ENCODE measurements around the gene PRKN.

The PRKN gene

DNA sequence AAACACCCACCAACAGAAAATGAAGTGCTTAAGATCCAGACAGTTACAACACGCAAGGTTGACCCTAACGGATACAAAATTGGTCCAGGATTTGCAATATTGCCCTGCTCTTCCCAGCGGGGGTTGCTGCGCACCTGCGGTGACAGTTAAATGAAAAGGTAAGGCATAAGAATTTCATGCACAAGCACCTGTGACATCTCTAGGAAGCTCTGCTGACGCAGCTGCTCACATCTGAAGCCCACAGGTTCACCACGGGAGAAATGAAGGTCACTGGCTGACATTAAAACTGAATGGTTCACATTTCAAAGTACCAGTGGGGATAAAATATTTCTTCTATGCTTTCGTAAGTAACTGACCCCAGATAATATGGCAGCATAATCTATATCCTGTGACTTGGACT, 764.4 kb downstream of the PRKN start:
- Histone ChIP-seq H3K27ac (ENCODE audit: low read depth, low read length, poor library complexity, severe bottlenecking) (no peak overlapping the region), H3K9me3 (ENCODE audit: low read length) (no peaks in the 10 kb centered on the region), H3K79me2 (ENCODE audit: insufficient read depth, low read length) (no peaks in the 10 kb centered on the region), H3K4me3 (ENCODE audit: low read depth, low read length, poor library complexity, severe bottlenecking) (no peak overlapping the region), H3K9me2 (ENCODE audit: low read depth, low read length) (no peaks in the 10 kb centered on the region), H3K36me3 (ENCODE audit: insufficient read depth, low read length) (no peaks in the 10 kb centered on the region), H4K20me1 (ENCODE audit: insufficient read depth, low read length) (no peaks in the 10 kb centered on the region), H3K4me1 (ENCODE audit: insufficient read depth, low read length, severe bottlenecking) (no peaks in the 10 kb centered on the region), H3F3A (ENCODE audit: insufficient read depth, low read length) (no peaks in the 10 kb centered on the region), H3K9ac (ENCODE audit: low read length) (no peak overlapping the region), H2AFZ (ENCODE audit: low read length) (no peak overlapping the region), H3K4me2 (ENCODE audit: low read length) (no peak overlapping the region), H3K27me3 (ENCODE audit: insufficient read depth, low read length) (no peaks in the 10 kb centered on the region)
- TF ChIP-seq, protein P1, sequence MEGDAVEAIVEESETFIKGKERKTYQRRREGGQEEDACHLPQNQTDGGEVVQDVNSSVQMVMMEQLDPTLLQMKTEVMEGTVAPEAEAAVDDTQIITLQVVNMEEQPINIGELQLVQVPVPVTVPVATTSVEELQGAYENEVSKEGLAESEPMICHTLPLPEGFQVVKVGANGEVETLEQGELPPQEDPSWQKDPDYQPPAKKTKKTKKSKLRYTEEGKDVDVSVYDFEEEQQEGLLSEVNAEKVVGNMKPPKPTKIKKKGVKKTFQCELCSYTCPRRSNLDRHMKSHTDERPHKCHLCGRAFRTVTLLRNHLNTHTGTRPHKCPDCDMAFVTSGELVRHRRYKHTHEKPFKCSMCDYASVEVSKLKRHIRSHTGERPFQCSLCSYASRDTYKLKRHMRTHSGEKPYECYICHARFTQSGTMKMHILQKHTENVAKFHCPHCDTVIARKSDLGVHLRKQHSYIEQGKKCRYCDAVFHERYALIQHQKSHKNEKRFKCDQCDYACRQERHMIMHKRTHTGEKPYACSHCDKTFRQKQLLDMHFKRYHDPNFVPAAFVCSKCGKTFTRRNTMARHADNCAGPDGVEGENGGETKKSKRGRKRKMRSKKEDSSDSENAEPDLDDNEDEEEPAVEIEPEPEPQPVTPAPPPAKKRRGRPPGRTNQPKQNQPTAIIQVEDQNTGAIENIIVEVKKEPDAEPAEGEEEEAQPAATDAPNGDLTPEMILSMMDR (IDR thresholded peaks at IDR 0.05; ENCODE audit: low read length), result no peak
- TF ChIP-seq EZH2 (IDR thresholded peaks at IDR 0.05; ENCODE audit: borderline replicate concordance, low read length), result no peak

DNA sequence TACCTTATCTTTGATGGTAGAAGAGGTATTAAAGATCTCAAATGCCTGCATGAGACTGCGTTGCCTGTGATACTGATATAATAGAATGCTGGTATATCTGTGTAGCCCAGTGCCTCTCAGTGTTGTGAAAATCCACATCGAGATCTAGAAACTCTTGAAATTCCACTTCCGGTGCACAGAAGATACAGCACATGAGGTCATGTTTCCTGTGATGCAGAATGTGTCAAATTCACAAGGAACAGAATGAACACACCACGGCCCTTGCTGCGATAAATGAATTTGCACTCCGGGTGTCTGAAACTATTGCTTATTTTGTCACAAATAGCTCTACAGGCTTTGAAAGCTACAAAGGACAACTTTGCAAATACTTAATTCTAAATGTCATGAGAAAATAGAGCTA, 765.8 kb downstream of the PRKN start:
- Histone ChIP-seq H2AFZ (ENCODE audit: low read length) (no peak overlapping the region), H3K9ac (ENCODE audit: low read length) (no peak overlapping the region), H3K9me3 (ENCODE audit: low read length) (no peaks in the 10 kb centered on the region), H3K9me2 (ENCODE audit: low read depth, low read length) (no peaks in the 10 kb centered on the region), H3K4me2 (ENCODE audit: low read length) (no peak overlapping the region), H3K27me3 (ENCODE audit: insufficient read depth, low read length) (no peaks in the 10 kb centered on the region), H3K4me3 (ENCODE audit: low read depth, low read length, poor library complexity, severe bottlenecking) (no peak overlapping the region), H3K27ac (ENCODE audit: low read depth, low read length, poor library complexity, severe bottlenecking) (no peak overlapping the region), H4K20me1 (ENCODE audit: insufficient read depth, low read length) (no peaks in the 10 kb centered on the region), H3K4me1 (ENCODE audit: insufficient read depth, low read length, severe bottlenecking) (no peaks in the 10 kb centered on the region), H3F3A (ENCODE audit: insufficient read depth, low read length) (no peaks in the 10 kb centered on the region), H3K79me2 (ENCODE audit: insufficient read depth, low read length) (no peaks in the 10 kb centered on the region), H3K36me3 (ENCODE audit: insufficient read depth, low read length) (no peaks in the 10 kb centered on the region)
- TF ChIP-seq, protein P1 (IDR thresholded peaks at IDR 0.05; ENCODE audit: low read length), result no peak
- TF ChIP-seq EZH2 (IDR thresholded peaks at IDR 0.05; ENCODE audit: borderline replicate concordance, low read length), result no peak

DNA sequence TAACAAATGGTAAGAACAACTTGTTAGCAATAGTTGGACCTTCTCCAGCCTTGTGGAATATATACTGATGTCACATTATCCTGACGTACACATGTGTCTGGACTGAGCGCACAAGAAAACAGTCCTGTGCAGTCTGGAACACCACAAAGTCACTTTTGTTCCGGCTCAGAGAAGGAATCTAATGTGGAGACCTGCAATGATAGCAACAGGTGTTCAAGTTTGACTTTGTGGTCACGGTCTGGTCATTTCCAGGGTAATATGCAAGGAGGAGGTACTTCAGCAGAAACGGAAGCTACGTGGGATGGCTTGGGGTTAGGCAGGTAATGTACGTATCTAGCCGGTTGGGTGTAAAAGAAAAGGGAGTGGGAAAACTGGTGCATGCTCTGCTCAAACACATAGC, 766.5 kb downstream of the PRKN start:
- H3K4me1 ChIP-seq (ENCODE audit: insufficient read depth, low read length, severe bottlenecking), result no peaks in the 10 kb centered on the region
- H4K20me1 ChIP-seq (ENCODE audit: insufficient read depth, low read length), result no peaks in the 10 kb centered on the region
- H3K36me3 ChIP-seq (ENCODE audit: insufficient read depth, low read length), result no peaks in the 10 kb centered on the region
- no peaks in the 10 kb centered on the region for H3K9me3 ChIP-seq (ENCODE audit: low read length)
- no peak overlapping the region for H3K9ac ChIP-seq (ENCODE audit: low read length)
- no peak overlapping the region for H3K27ac ChIP-seq (ENCODE audit: low read depth, low read length, poor library complexity, severe bottlenecking)
- no peak for TF ChIP-seq EZH2 (IDR thresholded peaks at IDR 0.05; ENCODE audit: borderline replicate concordance, low read length)
- TF ChIP-seq, protein P1 (IDR thresholded peaks at IDR 0.05; ENCODE audit: low read length), result no peak
- no peaks in the 10 kb centered on the region for H3K27me3 ChIP-seq (ENCODE audit: insufficient read depth, low read length)
- no peaks in the 10 kb centered on the region for H3F3A ChIP-seq (ENCODE audit: insufficient read depth, low read length)
- H3K9me2 ChIP-seq (ENCODE audit: low read depth, low read length), result no peaks in the 10 kb centered on the region
- no peak overlapping the region for H3K4me2 ChIP-seq (ENCODE audit: low read length)
- H3K4me3 ChIP-seq (ENCODE audit: low read depth, low read length, poor library complexity, severe bottlenecking), result no peak overlapping the region
- H2AFZ ChIP-seq (ENCODE audit: low read length), result no peak overlapping the region
- no peaks in the 10 kb centered on the region for H3K79me2 ChIP-seq (ENCODE audit: insufficient read depth, low read length)

All from OCI-LY1 (cell line).